Muscle of back (tissue), 11 donors: Measurements from ENCODE around the gene TRPT1. TPM values are rescaled to one million over a fixed set of nuclear protein-coding genes. Genes with fewer than 3 reads are reported as not detected.

Experiments used
- DNase-seq, 3 donors: peaks; one replicate each; pipeline versions ENCODE4 v3.0.0 to v3.0.0-alpha.2; 2013
- polyA plus RNA-seq, 10 donors: library from polyadenylated mRNA; unstranded; fragments of 120-200 nt; gene quantifications; one replicate each; pipeline ENCODE4 v1.2.1, GENCODE V29; 2013; ENCODE audit not compliant: insufficient read length in 10 of 10

Gene TRPT1
- polyA plus RNA-seq, 10 donors: 34.5 to 80.5 (median 64.2) TPM

GRCh38 chr11:64180891-64181290 is 45.1 kb downstream of the TRPT1 start:
- DNase-seq: peak in 2 of 3 donors; percentile 19 to 40

- DNase-seq: no peak
Observed at GRCh38 chr11:64178951-64179639, 46.9 kb downstream of the TRPT1 start.

GRCh38 chr11:64178203-64178602 is 47.8 kb downstream of the TRPT1 start:
- DNase-seq: no peak

GRCh38 chr11:64176751-64177150 is 49.2 kb downstream of the TRPT1 start:
- DNase-seq: no peak

Other genes starting within 250 kb of the TRPT1 start
- 10 to 100 TPM; 44.0 to 60.0 (median 50.3) TPM for gene OTUB1, start 239.7 kb downstream of the TRPT1 start, polyA plus RNA-seq
- gene FLRT1, start 190.3 kb downstream of the TRPT1 start, polyA plus RNA-seq: 1 to 10 TPM; 1.7 to 6.9 (median 2.3) TPM
- gene MACROD1, start 60.1 kb downstream of the TRPT1 start, polyA plus RNA-seq: 10 to 100 TPM; 47.7 to 71.6 (median 53.2) TPM
- 100 to 1,000 TPM; 109 to 167 (median 134) TPM for gene STIP1, start 40.0 kb downstream of the TRPT1 start, polyA plus RNA-seq
- gene FERMT3, start 19.5 kb downstream of the TRPT1 start, polyA plus RNA-seq: 10 to 100 TPM in 3 of 10 donors, 1 to 10 TPM in 7; 5.7 to 15.0 (median 8.2) TPM
- gene NUDT22, start 88 bp upstream of the TRPT1 start, polyA plus RNA-seq: 10 to 100 TPM; 12.0 to 21.5 (median 17.7) TPM
- gene DNAJC4, start 4.4 kb upstream of the TRPT1 start, polyA plus RNA-seq: 10 to 100 TPM; 46.2 to 64.2 (median 52.8) TPM
- 100 to 1,000 TPM in 5 of 10 donors, 10 to 100 TPM in 5; 90.4 to 116 (median 97.3) TPM for gene VEGFB, start 8.4 kb upstream of the TRPT1 start, polyA plus RNA-seq
- gene FKBP2, start 14.9 kb upstream of the TRPT1 start, polyA plus RNA-seq: 10 to 100 TPM; 35.2 to 56.4 (median 43.5) TPM
- gene PPP1R14B, start 20.8 kb upstream of the TRPT1 start, polyA plus RNA-seq: 100 to 1,000 TPM; 130 to 192 (median 172) TPM
- gene PLCB3, start 25.3 kb upstream of the TRPT1 start, polyA plus RNA-seq: 10 to 100 TPM in 6 of 10 donors, 1 to 10 TPM in 4; 9.4 to 16.1 (median 11.0) TPM
- gene BAD, start 58.5 kb upstream of the TRPT1 start, polyA plus RNA-seq: 10 to 100 TPM; 18.3 to 40.5 (median 27.2) TPM
- 10 to 100 TPM; 14.3 to 23.3 (median 18.2) TPM for gene GPR137, start 59.7 kb upstream of the TRPT1 start, polyA plus RNA-seq
- gene KCNK4, start 65.1 kb upstream of the TRPT1 start, polyA plus RNA-seq: not detected
- under 1 TPM in 3 of 10 donors, not detected in 7; 0.23 to 0.54 (median 0.34) TPM for gene CATSPERZ, start 74.2 kb upstream of the TRPT1 start, polyA plus RNA-seq
- gene ESRRA, start 79.3 kb upstream of the TRPT1 start, polyA plus RNA-seq: 10 to 100 TPM; 20.4 to 31.5 (median 24.5) TPM
- 100 to 1,000 TPM; 139 to 214 (median 173) TPM for gene TRMT112, start 91.4 kb upstream of the TRPT1 start, polyA plus RNA-seq
- gene PRDX5, start 91.9 kb upstream of the TRPT1 start, polyA plus RNA-seq: 100 to 1,000 TPM; 109 to 184 (median 124) TPM
- gene CCDC88B, start 114.0 kb upstream of the TRPT1 start, polyA plus RNA-seq: 1 to 10 TPM; 2.2 to 7.6 (median 3.5) TPM
- gene RPS6KA4, start 133.0 kb upstream of the TRPT1 start, polyA plus RNA-seq: 10 to 100 TPM in 9 of 10 donors, 1 to 10 TPM in 1; 9.7 to 15.8 (median 12.3) TPM